HepG2 (cell line): ENCODE results near the gene TEKTIP1. TPM values are rescaled to one million over a fixed set of nuclear protein-coding genes. Genes with fewer than 3 reads are reported as not detected.
A peak's percentile ranks its signal among the peaks of the same experiment; 100 is the strongest.

Source experiments
- ARNTL ChIP-seq: sonication (generic); formaldehyde crosslinking; IDR thresholded peaks from 2 replicates; pipeline ENCODE4 v1.4.0; 2020; ENCODE audit warnings: mild to moderate bottlenecking, missing genetic modification reagents
- ATF7 ChIP-seq, 2 experiments: fragments of 450-650 bp in 1 of 2; sonication (generic) in 1 of 2; formaldehyde crosslinking in 1 of 2; IDR thresholded peaks; 2 replicates each; pipeline versions ENCODE4 v1.4.0 to v1.6.1; 2016 to 2020; ENCODE audit warnings: antibody characterized with exemption in 1 of 2, mild to moderate bottlenecking in 1 of 2, missing genetic modification reagents in 1 of 2
- CBFB ChIP-seq: sonication (generic); formaldehyde crosslinking; IDR thresholded peaks from 2 replicates; pipeline ENCODE4 v1.4.0; 2020; ENCODE audit warnings: missing genetic modification reagents
- GRHL1 ChIP-seq: sonication (generic); formaldehyde crosslinking; conservative IDR thresholded peaks from 2 replicates; pipeline ENCODE4 v1.8.0; 2022; ENCODE audit warnings: missing genetic modification reagents
- MED1 ChIP-seq: sonication (generic); formaldehyde crosslinking; IDR thresholded peaks from 2 replicates; pipeline ENCODE4 v1.4.0; 2020; ENCODE audit warnings: missing genetic modification reagents
- NFAT5 ChIP-seq: sonication (generic); formaldehyde crosslinking; IDR thresholded peaks from 2 replicates; pipeline ENCODE4 v1.4.0; 2020; ENCODE audit warnings: missing genetic modification reagents
- NFKB2 ChIP-seq: sonication (generic); formaldehyde crosslinking; IDR thresholded peaks from 2 replicates; pipeline ENCODE4 v1.4.0; 2020; ENCODE audit warnings: missing genetic modification reagents, borderline replicate concordance
- ONECUT2 ChIP-seq: sonication (generic); formaldehyde crosslinking; IDR thresholded peaks from 2 replicates; pipeline ENCODE4 v1.4.0; 2020; ENCODE audit warnings: missing genetic modification reagents
- POLR2G ChIP-seq: fragments of 200-400 bp; formaldehyde crosslinking; IDR thresholded peaks from 2 replicates; pipeline ENCODE4 v1.6.1; 2018; ENCODE audit warnings: mild to moderate bottlenecking, low read depth, low read length, moderate library complexity
- RFX1 ChIP-seq: fragments of 450-650 bp; IDR thresholded peaks from 2 replicates; pipeline ENCODE4 v1.6.1; 2017
- SALL2 ChIP-seq: sonication (generic); formaldehyde crosslinking; IDR thresholded peaks from 2 replicates; pipeline ENCODE4 v1.8.1; 2023; ENCODE audit warnings: mild to moderate bottlenecking, missing genetic modification reagents, inconsistent platforms
- SUZ12 ChIP-seq: fragments of 150-350 bp; IDR thresholded peaks from 2 replicates; pipeline ENCODE4 v1.6.1; 2014; ENCODE audit warnings: low read depth, low read length
- TOE1 ChIP-seq: sonication (generic); formaldehyde crosslinking; IDR thresholded peaks from 2 replicates; pipeline ENCODE4 v1.4.0; 2020; ENCODE audit warnings: mild to moderate bottlenecking, missing genetic modification reagents
- ZNF232 ChIP-seq: sonication (generic); formaldehyde crosslinking; IDR thresholded peaks from 2 replicates; pipeline ENCODE4 v1.4.0; 2020; ENCODE audit warnings: missing genetic modification reagents, borderline replicate concordance
- ZNF574 ChIP-seq: sonication (generic); formaldehyde crosslinking; IDR thresholded peaks from 2 replicates; pipeline ENCODE4 v1.4.0; 2020; ENCODE audit warnings: missing genetic modification reagents
- ZNF670 ChIP-seq: sonication (generic); formaldehyde crosslinking; IDR thresholded peaks from 2 replicates; pipeline ENCODE4 v1.8.0; 2022; ENCODE audit warnings: mild to moderate bottlenecking, missing genetic modification reagents, borderline replicate concordance
- polyA plus RNA-seq, 8 experiments: library from polyadenylated mRNA; depleted of rRNA in 3 of 8; stranded (reverse) in 7 of 8; unstranded in 1 of 8; fragments of >200 nt; fragmentation: Illumina TruSeq in 4 of 8; extraction: Trizol in 4 of 8; gene quantifications; 2 replicates each; pipeline versions ENCODE4 v1.2.1 to v1.2.3, GENCODE V29; 2011 to 2016; ENCODE audit warnings: low read depth in 4 of 8, missing spikeins in 1 of 8, mixed read lengths in 1 of 8; ENCODE audit not compliant: insufficient read depth in 1 of 8
- total RNA-seq, 5 experiments: library from RNA; depleted of rRNA; stranded (reverse); fragments of >200 nt; fragmentation: Illumina TruSeq; extraction: Trizol; gene quantifications; 2 replicates each; pipeline ENCODE4 v1.2.3, GENCODE V29; 2016; ENCODE audit warnings: low read depth in 1 of 5
- TF ChIP-seq, protein P1 (sequence below): sonication (generic); formaldehyde crosslinking; IDR thresholded peaks from 2 replicates; pipeline ENCODE4 v1.4.0; 2020; ENCODE audit warnings: mild to moderate bottlenecking, missing genetic modification reagents

Gene TEKTIP1
- total and polyA plus RNA-seq, 2 of the 13 experiments (the other 11 are each of a cell fraction or from before 2014, with no cell fraction given): not detected

DNA sequence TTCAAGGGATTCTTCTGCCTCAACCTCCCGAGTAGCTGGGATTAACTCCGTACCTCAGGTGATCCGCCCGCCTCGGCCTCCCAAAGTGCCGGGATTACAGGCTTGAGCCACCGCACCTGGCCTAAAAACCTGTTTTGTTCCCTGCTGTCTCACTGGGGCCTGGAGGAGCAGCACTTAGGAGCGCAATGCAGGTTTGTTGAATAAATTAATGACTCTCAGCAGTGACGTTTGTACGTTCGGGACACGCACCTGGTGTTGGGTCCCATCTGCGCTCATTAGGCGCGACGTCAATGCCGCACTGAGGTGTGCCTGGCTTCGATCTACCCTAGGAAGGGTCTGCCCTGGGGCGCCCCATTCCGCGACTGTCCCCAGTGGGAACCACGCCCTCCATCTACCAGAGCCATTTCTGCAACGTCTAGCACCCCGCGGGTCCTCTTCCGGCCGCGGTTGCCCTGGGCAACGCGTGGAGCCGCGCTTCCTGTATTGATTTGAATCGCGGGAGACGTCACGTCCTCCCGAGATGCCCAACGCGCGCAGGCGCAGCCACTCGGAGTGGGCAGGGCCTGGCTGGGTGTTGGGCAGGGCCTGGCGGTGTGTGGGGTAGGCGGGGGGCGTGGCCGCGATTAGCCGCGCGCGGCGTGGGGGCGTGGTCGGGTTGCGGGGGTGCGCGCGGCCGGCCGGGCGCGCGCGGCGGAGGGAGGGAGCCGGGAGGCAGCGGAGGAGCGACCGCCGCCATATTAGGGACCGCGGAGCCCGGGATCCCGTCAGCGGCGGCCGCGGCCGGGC, 33.2 kb upstream of the TEKTIP1 start, which contains the start of gene FZR1 (continued):
- TF ChIP-seq NFAT5 (CRISPR knock-in tag): no peak
- TF ChIP-seq ARNTL: no peak
- peak; percentile 52; the same call in 1 of the 2 replicates for TF ChIP-seq NFKB2 (CRISPR knock-in tag)
- TF ChIP-seq MED1 (CRISPR knock-in tag): peak; percentile 55
- peak; percentile 98 for TF ChIP-seq RFX1
- peak; percentile 47; the same call in 1 of the 2 replicates for TF ChIP-seq SALL2
- peak; percentile 99 for TF ChIP-seq ONECUT2 (CRISPR knock-in tag)
- peak; percentile 88 for TF ChIP-seq ZNF574
- TF ChIP-seq GRHL1 (CRISPR knock-in tag): no peak
- peak; percentile 76 for TF ChIP-seq POLR2G
- no peak for TF ChIP-seq ATF7 (IDR thresholded peaks at IDR 0.05)
- no peak for TF ChIP-seq ATF7 (CRISPR knock-in tag; IDR thresholded peaks at IDR 0.05)
- TF ChIP-seq CBFB (CRISPR knock-in tag): peak; percentile 45; the same call in 1 of the 2 replicates
- TF ChIP-seq, protein P1, sequence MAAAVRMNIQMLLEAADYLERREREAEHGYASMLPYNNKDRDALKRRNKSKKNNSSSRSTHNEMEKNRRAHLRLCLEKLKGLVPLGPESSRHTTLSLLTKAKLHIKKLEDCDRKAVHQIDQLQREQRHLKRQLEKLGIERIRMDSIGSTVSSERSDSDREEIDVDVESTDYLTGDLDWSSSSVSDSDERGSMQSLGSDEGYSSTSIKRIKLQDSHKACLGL (CRISPR knock-in tag): 0 out of 2 replicates have a peak, but pooled peaks have one; percentile 46
- no peak for TF ChIP-seq SUZ12
- TF ChIP-seq TOE1 (CRISPR knock-in tag): no peak
- 0 out of 2 replicates have a peak, but pooled peaks have one; percentile 15 for TF ChIP-seq ZNF232 (CRISPR knock-in tag)
- no peak for TF ChIP-seq ZNF670 (CRISPR knock-in tag)
